ENCODE data around the gene PCDHGC4. TPM values are rescaled to one million over a fixed set of nuclear protein-coding genes. Genes with fewer than 3 reads are reported as not detected.

Gene PCDHGC4
- total and polyA plus RNA-seq, 12 donors: 0.03 to 6.1 (median 1.4) TPM

- intact Hi-C loops (cut with DNase I): loop anchor here (5.0 kb wide), 1 partner anchor 41 kb away; no protein-coding TSS in a partner anchor
Measured at GRCh38 chr5:141476132-141476911, 8.5 kb upstream of the PCDHGC4 start.

GRCh38 chr5:141477044-141477575 lies 7.7 kb upstream of the PCDHGC4 start:
- intact Hi-C loops (cut with DNase I): loop anchor here (5.0 kb wide), 1 partner anchor 40 kb away; no protein-coding TSS in a partner anchor
- peaks cover 5 to 42% of the 10 kb centered on the region in 2 donors for H3K4me1 ChIP-seq (replicated peaks in 1 of 2)
- peak overlapping the region in 3 of 5 donors; percentile 71 to 94 (median 89) for H3K27ac ChIP-seq

More at GRCh38 chr5:141476132-141476911, 8.5 kb upstream of the PCDHGC4 start:
- TF ChIP-seq POLR2A (IDR thresholded peaks at IDR 0.05) (peak in 1 of 2 donors; percentile 4), CTCF (IDR thresholded peaks at IDR 0.05) (no peak)
- Histone ChIP-seq H3K27me3 (no peaks in the 10 kb centered on the region), H3K36me3 (replicated peaks in 1 of 2) (no peaks in the 10 kb centered on the region), H3K4me3 (peak overlapping the region; percentile 45 to 88 (median 64)), H3K9me3 (replicated peaks in 1 of 3) (no peaks in the 10 kb centered on the region), H3K27ac (peak overlapping the region; percentile 71 to 94 (median 82)), H3K4me1 (replicated peaks in 1 of 2) (peaks cover 5 to 42% of the 10 kb centered on the region in 2 donors)
- WGBS, 4 donors: 1 to 3% (median 2%) methylated on average over 15 to 58 of the region's 58 CpGs
- DNase-seq: peak; percentile 52 to 82 (median 68)

GRCh38 chr5:141477815-141478214 lies 7.0 kb upstream of the PCDHGC4 start:
- H3K27me3 ChIP-seq: no peaks in the 10 kb centered on the region
- no peaks in the 10 kb centered on the region for H3K9me3 ChIP-seq (replicated peaks in 1 of 3)
- no peak for DNase-seq
- intact Hi-C loops (cut with DNase I): loop anchor here (1.0 to 5.0 kb wide), 2 partner anchors 9 to 39 kb away; no protein-coding TSS in a partner anchor
- H3K4me1 ChIP-seq (replicated peaks in 1 of 2): peaks cover 5 to 42% of the 10 kb centered on the region in 2 donors
- WGBS, 4 donors: 53 to 67% (median 60%) methylated on average over 6 to 13 of the region's 13 CpGs
- peak overlapping the region in 1 of 4 donors; percentile 88 for H3K4me3 ChIP-seq
- no peaks in the 10 kb centered on the region for H3K36me3 ChIP-seq (replicated peaks in 1 of 2)
- TF ChIP-seq POLR2A (IDR thresholded peaks at IDR 0.05) (no peak), CTCF (IDR thresholded peaks at IDR 0.05) (no peak)
- H3K27ac ChIP-seq: peak overlapping the region in 1 of 5 donors; percentile 89

More at GRCh38 chr5:141477044-141477575, 7.7 kb upstream of the PCDHGC4 start:
- H3K9me3 ChIP-seq (replicated peaks in 1 of 3): no peaks in the 10 kb centered on the region
- peak overlapping the region in 2 of 4 donors; percentile 45 to 88 for H3K4me3 ChIP-seq
- 39 to 65% (median 43%) methylated on average over 14 to 24 of the region's 24 CpGs for WGBS, 4 donors
- H3K27me3 ChIP-seq: no peaks in the 10 kb centered on the region
- no peaks in the 10 kb centered on the region for H3K36me3 ChIP-seq (replicated peaks in 1 of 2)
- no peak for DNase-seq
- TF ChIP-seq POLR2A (IDR thresholded peaks at IDR 0.05) (no peak), CTCF (IDR thresholded peaks at IDR 0.05) (no peak)

DNA sequence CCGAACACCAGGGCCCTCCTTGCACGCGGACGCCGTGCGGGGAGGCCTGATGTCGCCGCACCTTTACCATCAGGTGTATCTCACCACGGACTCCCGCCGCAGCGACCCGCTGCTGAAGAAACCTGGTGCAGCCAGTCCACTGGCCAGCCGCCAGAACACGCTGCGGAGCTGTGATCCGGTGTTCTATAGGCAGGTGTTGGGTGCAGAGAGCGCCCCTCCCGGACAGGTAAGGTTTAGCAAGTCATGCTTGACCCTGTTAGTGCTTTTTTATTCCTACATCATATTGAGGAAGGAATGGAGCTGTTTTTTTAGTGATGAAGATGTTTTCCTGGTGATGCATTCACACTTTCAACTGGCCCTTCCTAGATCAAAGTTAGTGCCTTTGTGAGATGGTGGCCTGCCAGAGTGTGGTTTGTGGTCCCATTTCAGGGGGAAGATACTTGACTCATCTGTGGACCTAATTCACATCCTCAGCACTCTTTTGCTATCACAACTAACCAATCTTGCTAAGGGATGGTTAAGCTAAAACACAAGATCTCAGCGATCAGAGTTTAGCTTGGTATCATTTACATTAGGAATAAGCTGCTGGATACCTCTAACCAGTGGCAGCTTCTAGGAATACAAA lies 6.4 kb upstream of the PCDHGC4 start:
- 47 to 61% (median 54%) methylated on average over 15 to 20 of the region's 20 CpGs for WGBS, 4 donors
- peak overlapping the region in 1 of 4 donors; percentile 14 for H3K4me3 ChIP-seq
- no peaks in the 10 kb centered on the region for H3K27me3 ChIP-seq
- no peak for DNase-seq
- no peaks in the 10 kb centered on the region for H3K9me3 ChIP-seq (replicated peaks in 1 of 3)
- intact Hi-C loops (cut with DNase I): loop anchor here (1.0 to 5.0 kb wide), 2 partner anchors 9 to 39 kb away; no protein-coding TSS in a partner anchor
- H3K4me1 ChIP-seq (replicated peaks in 1 of 2): peaks cover 5 to 43% of the 10 kb centered on the region in 2 donors
- H3K36me3 ChIP-seq (replicated peaks in 1 of 2): no peaks in the 10 kb centered on the region
- no peak overlapping the region for H3K27ac ChIP-seq
- TF ChIP-seq POLR2A (IDR thresholded peaks at IDR 0.05) (no peak), CTCF (IDR thresholded peaks at IDR 0.05) (no peak)

Data from adrenal gland (tissue), 12 donors.